ENCODE data around the gene RHOV. TPM values are rescaled to one million over a fixed set of nuclear protein-coding genes. Genes with fewer than 3 reads are reported as not detected.

The RHOV gene
- polyA plus RNA-seq, 1 donor from 2014 or later: 2.8 TPM

GRCh38 chr15:40869686-40870085, 4.3 kb downstream of the RHOV start:
- no peaks in the 10 kb centered on the region for H3K9me2 ChIP-seq (ENCODE audit: insufficient read depth, low read length)
- no peaks in the 10 kb centered on the region for H3F3A ChIP-seq (ENCODE audit: insufficient read depth, low read length, poor library complexity, severe bottlenecking)
- H3K4me3 ChIP-seq (ENCODE audit: low read length): no peak overlapping the region
- H3K79me2 ChIP-seq (replicated peaks; ENCODE audit: insufficient read depth, low read length): no peaks in the 10 kb centered on the region
- no peaks in the 10 kb centered on the region for H3K36me3 ChIP-seq (ENCODE audit: insufficient read depth, low read length)
- no peaks in the 10 kb centered on the region for H3K9me3 ChIP-seq (ENCODE audit: low read length)
- no peak overlapping the region for H3K9ac ChIP-seq (ENCODE audit: low read length)
- H4K20me1 ChIP-seq (ENCODE audit: insufficient read depth): no peaks in the 10 kb centered on the region
- H3K27ac ChIP-seq (ENCODE audit: low read length): no peak overlapping the region
- no peak for TF ChIP-seq EZH2 (IDR thresholded peaks at IDR 0.05; ENCODE audit: borderline replicate concordance, insufficient read depth, low read length, poor library complexity, severe bottlenecking)
- H3K27me3 ChIP-seq (ENCODE audit: insufficient read depth, low read depth, low read length): peaks cover 10% of the 10 kb centered on the region
- no peak overlapping the region for H2AFZ ChIP-seq (ENCODE audit: low read depth, low read length)
- no peak overlapping the region for H3K4me2 ChIP-seq (ENCODE audit: low read length)

DNA sequence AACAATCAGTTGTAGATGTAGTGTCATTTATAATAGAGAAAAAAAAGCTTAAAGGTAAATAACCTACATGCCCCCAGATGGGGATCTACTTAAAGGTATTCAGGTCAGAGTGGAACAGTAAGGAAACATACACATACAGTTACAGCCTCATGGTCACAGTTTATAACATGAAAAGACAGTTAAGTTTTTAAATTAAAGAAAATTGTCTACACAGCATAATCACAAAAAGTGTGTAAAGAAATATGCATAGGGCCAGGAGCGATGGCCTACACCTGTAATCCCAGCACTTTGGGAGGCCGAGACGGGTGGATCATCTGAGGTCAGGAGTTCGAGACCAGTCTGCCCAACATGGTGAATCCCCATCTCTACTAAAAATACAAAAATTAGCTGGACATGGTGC, 6.8 kb downstream of the RHOV start:
- Histone ChIP-seq H3F3A (ENCODE audit: insufficient read depth, low read length, poor library complexity, severe bottlenecking) (no peaks in the 10 kb centered on the region), H3K4me3 (ENCODE audit: low read length) (no peak overlapping the region), H3K4me2 (ENCODE audit: low read length) (no peak overlapping the region), H3K27me3 (ENCODE audit: insufficient read depth, low read depth, low read length) (peaks cover 1% of the 10 kb centered on the region), H3K36me3 (ENCODE audit: insufficient read depth, low read length) (no peaks in the 10 kb centered on the region), H3K9me2 (ENCODE audit: insufficient read depth, low read length) (no peaks in the 10 kb centered on the region), H3K79me2 (replicated peaks; ENCODE audit: insufficient read depth, low read length) (no peaks in the 10 kb centered on the region), H3K9ac (ENCODE audit: low read length) (no peak overlapping the region), H2AFZ (ENCODE audit: low read depth, low read length) (no peak overlapping the region), H3K27ac (ENCODE audit: low read length) (no peak overlapping the region), H4K20me1 (ENCODE audit: insufficient read depth) (no peaks in the 10 kb centered on the region), H3K9me3 (ENCODE audit: low read length) (no peaks in the 10 kb centered on the region)
- TF ChIP-seq, protein P1, sequence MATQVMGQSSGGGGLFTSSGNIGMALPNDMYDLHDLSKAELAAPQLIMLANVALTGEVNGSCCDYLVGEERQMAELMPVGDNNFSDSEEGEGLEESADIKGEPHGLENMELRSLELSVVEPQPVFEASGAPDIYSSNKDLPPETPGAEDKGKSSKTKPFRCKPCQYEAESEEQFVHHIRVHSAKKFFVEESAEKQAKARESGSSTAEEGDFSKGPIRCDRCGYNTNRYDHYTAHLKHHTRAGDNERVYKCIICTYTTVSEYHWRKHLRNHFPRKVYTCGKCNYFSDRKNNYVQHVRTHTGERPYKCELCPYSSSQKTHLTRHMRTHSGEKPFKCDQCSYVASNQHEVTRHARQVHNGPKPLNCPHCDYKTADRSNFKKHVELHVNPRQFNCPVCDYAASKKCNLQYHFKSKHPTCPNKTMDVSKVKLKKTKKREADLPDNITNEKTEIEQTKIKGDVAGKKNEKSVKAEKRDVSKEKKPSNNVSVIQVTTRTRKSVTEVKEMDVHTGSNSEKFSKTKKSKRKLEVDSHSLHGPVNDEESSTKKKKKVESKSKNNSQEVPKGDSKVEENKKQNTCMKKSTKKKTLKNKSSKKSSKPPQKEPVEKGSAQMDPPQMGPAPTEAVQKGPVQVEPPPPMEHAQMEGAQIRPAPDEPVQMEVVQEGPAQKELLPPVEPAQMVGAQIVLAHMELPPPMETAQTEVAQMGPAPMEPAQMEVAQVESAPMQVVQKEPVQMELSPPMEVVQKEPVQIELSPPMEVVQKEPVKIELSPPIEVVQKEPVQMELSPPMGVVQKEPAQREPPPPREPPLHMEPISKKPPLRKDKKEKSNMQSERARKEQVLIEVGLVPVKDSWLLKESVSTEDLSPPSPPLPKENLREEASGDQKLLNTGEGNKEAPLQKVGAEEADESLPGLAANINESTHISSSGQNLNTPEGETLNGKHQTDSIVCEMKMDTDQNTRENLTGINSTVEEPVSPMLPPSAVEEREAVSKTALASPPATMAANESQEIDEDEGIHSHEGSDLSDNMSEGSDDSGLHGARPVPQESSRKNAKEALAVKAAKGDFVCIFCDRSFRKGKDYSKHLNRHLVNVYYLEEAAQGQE (IDR thresholded peaks at IDR 0.05; ENCODE audit: borderline replicate concordance): no peak
- TF ChIP-seq EZH2 (IDR thresholded peaks at IDR 0.05; ENCODE audit: borderline replicate concordance, insufficient read depth, low read length, poor library complexity, severe bottlenecking) (no peak), POLR2AphosphoS5 (IDR thresholded peaks at IDR 0.05) (no peak), CTCF (IDR thresholded peaks at IDR 0.05; ENCODE audit: poor library complexity, severe bottlenecking) (no peak), EP300 (conservative IDR thresholded peaks at IDR 0.05; ENCODE audit: poor library complexity, severe bottlenecking) (no peak), MXI1 (conservative IDR thresholded peaks at IDR 0.05; ENCODE audit: poor library complexity, severe bottlenecking) (no peak), RAD21 (conservative IDR thresholded peaks at IDR 0.05) (no peak), TAF1 (IDR thresholded peaks at IDR 0.05; ENCODE audit: low read depth) (no peak), SMC3 (conservative IDR thresholded peaks at IDR 0.05; ENCODE audit: poor library complexity) (no peak)
